Dendritic cell treated with granulocyte-macrophage colony-stimulating factor and Interleukin-4, amounts not matched to agents 40 ng/mL and 50 ng/mL, for 4 days (primary cell): ENCODE measurements around the gene HLA-DQA2.
"Not testable (repeated sequence)": the region's sequence is repeated elsewhere in the genome, so short reads cannot be mapped to it uniquely, and the experiment has no call there.

Experiments used
- H3K27ac Mint-ChIP-seq: one replicate; pipeline ENCODE4 v1.8.0; 2022; ENCODE audit warnings: mild to moderate bottlenecking, mixed read lengths
- H3K27me3 Mint-ChIP-seq: one replicate; pipeline ENCODE4 v1.8.0; 2022; ENCODE audit warnings: mild to moderate bottlenecking, mixed read lengths
- H3K36me3 Mint-ChIP-seq: one replicate; pipeline ENCODE4 v1.8.0; 2022; ENCODE audit warnings: low read depth, mixed read lengths
- H3K4me1 Mint-ChIP-seq: one replicate; pipeline ENCODE4 v1.8.0; 2022; ENCODE audit warnings: low read depth, mixed read lengths
- H3K4me3 Mint-ChIP-seq: one replicate; pipeline ENCODE4 v1.8.0; 2022; ENCODE audit warnings: mild to moderate bottlenecking, moderate library complexity, mixed read lengths
- H3K9me3 Mint-ChIP-seq: one replicate; pipeline ENCODE4 v1.8.0; 2022; ENCODE audit warnings: mixed read lengths
- intact Hi-C: fragments of 100-400 bp; cut with micrococcal nuclease; formaldehyde crosslinking; loops from one replicate; pipeline ENCODE4 v1.15.0; 2022

The HLA-DQA2 gene

DNA sequence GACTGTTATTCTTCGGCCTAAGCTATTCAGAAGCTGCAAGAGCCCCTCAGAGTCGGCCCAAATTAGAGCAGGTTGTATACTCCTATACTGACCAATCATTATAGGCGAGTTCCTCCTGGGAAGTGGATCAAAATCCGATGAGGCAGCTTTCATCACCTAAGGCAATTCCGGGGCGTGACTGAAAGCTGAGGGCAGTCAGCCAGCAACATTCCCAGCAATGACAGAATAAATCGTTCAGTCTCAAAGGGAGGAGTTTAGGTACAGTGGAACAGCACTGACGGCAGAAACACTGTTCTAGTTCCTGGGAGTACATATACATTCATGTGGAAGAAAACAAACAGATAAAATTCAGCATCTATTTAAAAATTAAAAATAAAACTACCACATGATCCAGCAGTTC is 11.4 kb downstream of the HLA-DQA2 start:
- Mint-ChIP-seq H3K27ac (no peak overlapping the region), H3K9me3 (no peaks in the 10 kb centered on the region), H3K4me3 (no peak overlapping the region), H3K4me1 (no peaks in the 10 kb centered on the region), H3K36me3 (peaks cover 3% of the 10 kb centered on the region), H3K27me3 (peaks cover 41% of the 10 kb centered on the region)
- intact Hi-C loops: no loop called here

DNA sequence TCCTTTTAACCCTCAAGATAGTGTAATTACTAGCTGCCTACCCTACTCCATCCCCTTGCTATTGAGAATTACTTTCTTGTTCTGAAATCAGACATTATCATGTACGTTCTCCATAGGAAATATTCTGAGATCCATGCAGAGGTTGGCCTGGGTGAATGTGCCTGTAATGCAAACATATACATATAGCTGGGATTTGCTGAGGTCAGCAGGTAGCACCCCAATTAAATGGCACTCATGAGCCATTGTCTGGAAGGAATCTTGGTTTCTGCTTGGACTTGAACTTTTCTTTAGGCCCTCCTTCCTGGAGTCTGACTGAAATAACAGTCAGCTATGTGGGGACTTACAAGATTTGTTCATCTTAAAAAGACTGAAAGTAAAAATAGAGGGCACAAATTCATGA is 18.5 kb downstream of the HLA-DQA2 start:
- Mint-ChIP-seq H3K4me1 (peaks cover 25% of the 10 kb centered on the region), H3K4me3 (no peak overlapping the region), H3K27me3 (peaks cover 67% of the 10 kb centered on the region), H3K9me3 (no peaks in the 10 kb centered on the region), H3K36me3 (peaks cover 23% of the 10 kb centered on the region), H3K27ac (no peak overlapping the region)
- intact Hi-C loops: no loop called here

DNA sequence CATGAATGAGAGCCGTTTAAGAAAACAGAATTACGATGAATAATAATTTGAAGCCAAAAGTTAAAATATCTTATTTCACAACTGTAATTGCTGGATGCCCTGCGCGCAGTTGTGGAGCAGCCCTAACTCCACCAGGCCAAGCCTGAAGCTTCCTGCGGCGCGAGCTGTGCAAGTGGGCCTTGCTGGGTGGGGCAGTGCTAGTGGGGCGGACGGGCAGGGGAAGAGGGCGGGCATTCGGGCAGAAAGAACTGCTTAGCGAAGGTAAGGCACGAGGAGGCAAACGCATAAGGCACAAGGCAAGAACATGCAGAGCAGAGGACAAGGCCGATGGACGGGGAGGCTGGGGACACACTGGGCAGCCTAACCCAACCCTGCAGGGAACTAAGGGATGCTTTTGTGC is 19.9 kb downstream of the HLA-DQA2 start:
- intact Hi-C loops: no loop called here
- H3K27me3 Mint-ChIP-seq: peaks cover 61% of the 10 kb centered on the region
- peak overlapping the region; percentile 76 for H3K4me3 Mint-ChIP-seq
- peak overlapping the region; percentile 80 for H3K27ac Mint-ChIP-seq
- peaks cover 25% of the 10 kb centered on the region for H3K4me1 Mint-ChIP-seq
- H3K36me3 Mint-ChIP-seq: peaks cover 23% of the 10 kb centered on the region
- no peaks in the 10 kb centered on the region for H3K9me3 Mint-ChIP-seq

DNA sequence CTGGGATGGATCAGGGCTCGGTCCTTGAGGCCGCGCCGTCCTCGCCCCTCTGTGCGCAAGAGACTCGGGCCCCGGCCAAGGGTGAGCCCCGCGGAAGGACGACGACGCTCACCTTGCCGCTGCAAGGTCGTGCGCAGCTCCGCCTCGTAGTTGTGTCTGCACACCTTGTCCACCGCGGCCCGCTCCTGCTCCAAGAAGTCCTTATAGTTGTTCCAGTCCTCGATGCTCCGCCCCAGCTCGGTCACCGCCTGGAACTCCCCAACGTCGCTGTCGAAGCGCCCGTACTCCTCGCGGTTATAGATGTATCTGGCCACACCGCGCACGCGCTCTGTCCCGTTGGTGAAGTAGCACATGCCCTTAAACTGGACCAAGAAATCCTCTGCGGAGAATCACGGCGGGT is 20.4 kb downstream of the HLA-DQA2 start:
- peaks cover 62% of the 10 kb centered on the region for H3K27me3 Mint-ChIP-seq
- H3K4me1 Mint-ChIP-seq: peaks cover 25% of the 10 kb centered on the region
- H3K36me3 Mint-ChIP-seq: peaks cover 23% of the 10 kb centered on the region
- peak overlapping the region; percentile 80 for H3K27ac Mint-ChIP-seq
- H3K9me3 Mint-ChIP-seq: no peaks in the 10 kb centered on the region
- intact Hi-C loops: no loop called here
- H3K4me3 Mint-ChIP-seq: peak overlapping the region; percentile 66

DNA sequence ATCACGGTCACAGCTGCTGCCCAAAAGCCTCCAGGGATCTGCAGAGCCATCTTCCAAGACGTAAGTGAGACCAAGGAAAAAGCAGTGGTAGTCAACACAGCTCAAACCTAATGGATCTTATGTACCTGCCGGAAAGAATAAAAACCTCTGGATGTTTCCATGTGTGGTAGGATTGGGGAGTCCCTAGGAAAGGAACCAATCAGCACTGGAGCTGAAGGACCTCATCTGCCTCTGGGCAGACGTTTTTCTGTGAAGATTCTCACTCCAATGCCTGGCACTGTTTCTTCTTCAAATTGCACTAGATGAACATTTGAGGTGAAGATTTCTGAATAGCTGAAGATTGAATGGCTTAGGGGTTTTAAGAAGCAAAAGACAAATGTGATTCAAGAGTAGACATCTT is 22.2 kb downstream of the HLA-DQA2 start, which contains the start of gene HLA-DQB2:
Gene HLA-DQB2 (minus strand): TSS at position 112 of the 400 bp plus-strand sequence. CDS start 62 bp downstream, at position 50.
- peak within 1 kb of the TSS; percentile 62 for H3K27ac Mint-ChIP-seq
- H3K27me3 Mint-ChIP-seq: peaks cover 64% of the 10 kb centered on the region
- H3K4me1 Mint-ChIP-seq: peaks cover 25% of the 10 kb centered on the region
- H3K4me3 Mint-ChIP-seq: peak within 1 kb of the TSS; percentile 70
- intact Hi-C loops: no loop called here
- no peaks in the 10 kb centered on the region for H3K9me3 Mint-ChIP-seq
- peaks cover 18% of the 10 kb centered on the region for H3K36me3 Mint-ChIP-seq

DNA sequence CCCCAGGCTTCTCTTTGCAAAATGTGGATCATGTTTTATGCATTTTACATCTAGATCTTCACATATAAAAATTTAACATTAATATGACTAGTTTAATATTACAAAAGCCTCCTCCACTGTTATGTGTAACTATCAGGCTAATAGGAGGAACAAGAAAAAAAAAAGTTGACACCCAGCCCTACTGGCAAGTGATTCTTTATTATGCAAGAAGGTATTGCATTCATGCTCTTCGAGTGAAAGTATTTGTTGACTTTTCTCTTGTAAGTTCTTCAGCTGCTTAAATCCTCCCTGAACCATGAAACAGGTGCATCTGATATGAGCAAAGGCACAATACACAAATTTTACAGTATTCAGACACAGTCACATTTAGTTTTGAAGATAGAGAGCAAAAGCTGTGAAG is 22.9 kb downstream of the HLA-DQA2 start:
- no peak overlapping the region for H3K4me3 Mint-ChIP-seq

DNA sequence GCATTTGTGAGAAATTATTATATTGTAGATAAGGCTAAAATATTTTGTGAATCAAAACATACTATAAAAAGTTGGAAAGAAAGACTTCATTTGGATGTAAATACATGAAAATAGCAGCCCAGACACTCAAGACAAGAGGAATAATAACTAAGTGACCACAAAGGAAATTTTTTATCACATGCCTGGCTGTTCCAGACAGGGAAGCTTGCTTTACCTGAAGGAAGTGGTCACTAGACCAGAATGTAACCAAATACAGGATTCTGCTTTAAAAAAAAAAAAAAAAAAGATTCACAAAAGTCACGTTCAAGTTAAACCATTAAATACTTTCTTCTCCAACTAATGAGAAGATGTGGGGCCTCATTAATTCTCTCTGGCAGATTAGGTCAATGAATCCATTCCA is 31.5 kb downstream of the HLA-DQA2 start:
- no peaks in the 10 kb centered on the region for H3K9me3 Mint-ChIP-seq
- intact Hi-C loops: no loop called here
- H3K4me1 Mint-ChIP-seq: peaks cover 14% of the 10 kb centered on the region
- peaks cover 36% of the 10 kb centered on the region for H3K27me3 Mint-ChIP-seq
- H3K4me3 Mint-ChIP-seq: no peak overlapping the region
- no peak overlapping the region for H3K27ac Mint-ChIP-seq
- no peaks in the 10 kb centered on the region for H3K36me3 Mint-ChIP-seq

More for the DNA sequence above, 22.9 kb downstream of the HLA-DQA2 start:
- Mint-ChIP-seq H3K9me3 (no peaks in the 10 kb centered on the region), H3K4me1 (peaks cover 22% of the 10 kb centered on the region), H3K36me3 (peaks cover 14% of the 10 kb centered on the region), H3K27me3 (peaks cover 61% of the 10 kb centered on the region), H3K27ac (peak overlapping the region; percentile 62)
- intact Hi-C loops: no loop called here

DNA sequence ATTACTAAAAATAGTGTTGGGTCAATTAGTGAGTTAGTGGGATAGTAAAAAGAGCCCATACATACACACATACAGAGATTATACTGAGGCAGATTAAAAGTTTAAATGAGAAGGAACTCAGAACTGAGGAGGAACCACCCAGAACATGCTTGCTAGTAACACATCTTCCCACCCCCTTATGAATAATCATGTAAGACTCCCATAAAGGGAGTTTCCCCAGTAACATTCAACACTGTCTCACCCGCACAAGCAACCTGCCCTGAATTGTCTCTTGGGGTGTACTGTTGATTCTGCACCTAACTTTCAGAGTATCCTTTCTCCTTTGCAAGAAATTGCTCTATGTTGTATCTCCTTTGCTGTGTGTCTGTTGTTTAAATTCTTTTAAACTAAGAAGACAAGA is 33.2 kb downstream of the HLA-DQA2 start:
- Mint-ChIP-seq H3K27ac (no peak overlapping the region), H3K4me3 (no peak overlapping the region), H3K36me3 (no peaks in the 10 kb centered on the region), H3K9me3 (no peaks in the 10 kb centered on the region), H3K27me3 (peaks cover 29% of the 10 kb centered on the region), H3K4me1 (peaks cover 21% of the 10 kb centered on the region)
- intact Hi-C loops: no loop called here

DNA sequence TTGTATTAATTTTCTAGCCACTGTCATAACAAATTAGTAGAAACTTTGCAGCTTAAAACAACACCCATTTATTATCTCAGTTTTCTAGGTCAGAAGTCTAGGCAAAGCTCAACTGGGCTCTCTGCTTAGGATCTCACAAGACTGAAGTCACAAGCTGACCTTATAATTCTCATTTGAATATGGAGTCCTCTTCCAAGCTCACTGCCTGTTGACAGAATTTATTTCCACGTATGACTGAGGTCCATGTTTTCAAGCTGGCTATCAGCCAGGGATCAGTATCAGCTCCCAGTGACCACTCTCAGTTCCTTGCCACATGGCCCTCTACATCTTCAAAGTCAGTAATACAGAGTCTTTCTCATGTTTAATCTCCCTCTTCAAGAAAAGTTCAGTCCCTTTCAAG is 33.9 kb downstream of the HLA-DQA2 start:
- no peaks in the 10 kb centered on the region for H3K9me3 Mint-ChIP-seq
- H3K36me3 Mint-ChIP-seq: no peaks in the 10 kb centered on the region
- intact Hi-C loops: no loop called here
- peaks cover 28% of the 10 kb centered on the region for H3K4me1 Mint-ChIP-seq
- no peak overlapping the region for H3K4me3 Mint-ChIP-seq
- H3K27ac Mint-ChIP-seq: no peak overlapping the region
- H3K27me3 Mint-ChIP-seq: peaks cover 24% of the 10 kb centered on the region

DNA sequence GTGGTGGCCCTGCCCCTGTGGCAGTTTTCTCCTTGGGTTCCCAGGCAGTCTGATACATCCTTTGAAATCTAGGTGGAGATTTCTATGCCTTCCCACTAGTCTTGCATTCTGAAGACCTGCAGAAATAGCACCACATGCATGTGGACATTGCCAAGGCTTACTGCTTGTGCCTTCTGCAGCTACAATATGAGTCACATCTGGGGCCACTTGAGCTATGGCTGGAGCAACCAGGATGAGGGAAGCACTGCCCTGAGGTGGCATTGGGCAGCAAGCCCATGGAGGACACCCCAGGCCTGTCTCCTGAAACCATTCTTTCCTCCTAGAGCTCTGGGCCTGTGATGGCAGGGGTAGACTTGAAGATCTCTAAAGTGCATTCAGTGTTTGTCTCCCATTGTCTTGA is 37.8 kb downstream of the HLA-DQA2 start:
- H3K27me3 Mint-ChIP-seq: peaks cover 7% of the 10 kb centered on the region
- intact Hi-C loops: no loop called here
- H3K4me3 Mint-ChIP-seq: no peak overlapping the region
- H3K4me1 Mint-ChIP-seq: peaks cover 35% of the 10 kb centered on the region
- H3K27ac Mint-ChIP-seq: no peak overlapping the region
- H3K36me3 Mint-ChIP-seq: no peaks in the 10 kb centered on the region
- H3K9me3 Mint-ChIP-seq: no peaks in the 10 kb centered on the region

DNA sequence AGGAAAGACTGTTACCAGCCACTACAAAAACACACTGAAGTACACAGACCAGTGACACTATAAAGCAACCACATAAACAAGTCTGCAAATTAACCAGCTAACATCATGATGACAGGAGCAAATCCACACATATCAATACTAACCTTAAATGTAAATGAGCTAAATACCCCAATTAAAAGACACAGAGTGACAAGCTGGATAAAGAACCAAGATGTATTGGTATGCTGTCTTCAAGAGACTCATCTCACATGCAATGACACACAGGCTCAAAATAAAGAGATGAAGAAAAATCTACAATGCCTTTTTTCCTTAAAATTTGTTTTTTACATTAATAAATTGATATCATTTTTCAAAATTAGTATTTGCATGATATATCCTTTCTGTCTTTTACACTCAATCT is 41.7 kb downstream of the HLA-DQA2 start:
- intact Hi-C loops, H3K9me3 Mint-ChIP-seq, H3K4me3 Mint-ChIP-seq, H3K36me3 Mint-ChIP-seq, H3K27ac Mint-ChIP-seq, H3K27me3 Mint-ChIP-seq: not testable (repeated sequence)
- peaks cover 45% of the 10 kb centered on the region for H3K4me1 Mint-ChIP-seq

DNA sequence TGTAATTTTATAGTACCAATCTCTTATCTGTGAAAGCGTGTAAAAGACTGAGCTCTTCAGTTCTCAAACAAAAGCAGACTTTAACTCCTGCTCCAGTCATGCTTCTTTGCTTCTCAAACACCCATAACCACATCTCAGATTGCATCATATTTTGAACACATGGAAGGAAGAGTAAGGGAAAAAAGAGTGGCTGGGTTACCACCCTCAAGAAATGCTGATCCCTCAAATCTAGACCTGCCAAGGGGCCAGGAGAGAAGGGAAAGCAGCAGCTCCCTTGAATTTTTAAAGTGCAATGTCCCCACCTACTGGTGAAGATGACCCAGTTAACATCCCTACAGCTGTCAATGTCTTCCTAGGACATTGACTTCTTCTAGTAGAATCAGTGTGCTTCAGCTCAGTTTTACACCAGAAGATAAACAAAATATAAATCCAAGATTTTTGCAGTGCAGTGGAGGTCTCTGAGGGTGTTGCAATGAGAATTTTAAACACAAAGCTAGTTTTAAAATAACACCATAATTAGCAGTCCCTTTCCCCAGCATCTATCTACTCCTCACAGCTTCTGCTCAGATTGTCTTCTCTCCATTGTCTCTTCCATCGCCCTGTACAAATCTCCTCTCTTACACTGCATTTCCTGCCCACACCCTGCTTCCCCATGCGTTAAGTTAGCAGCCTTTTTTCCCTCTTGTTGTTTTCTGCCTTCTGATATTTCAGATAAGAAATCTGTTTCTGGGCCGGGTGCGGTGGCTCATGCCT is 44.8 kb downstream of the HLA-DQA2 start:
- Mint-ChIP-seq H3K27ac (peak overlapping the region; percentile 87), H3K4me1 (peaks cover 31% of the 10 kb centered on the region), H3K27me3 (peaks cover 4% of the 10 kb centered on the region), H3K4me3 (no peak overlapping the region), H3K36me3 (no peaks in the 10 kb centered on the region), H3K9me3 (no peaks in the 10 kb centered on the region)
- intact Hi-C loops: loop anchor here (1.0 to 5.0 kb wide), 4 partner anchors 8 to 371 kb away; no protein-coding TSS in a partner anchor

DNA sequence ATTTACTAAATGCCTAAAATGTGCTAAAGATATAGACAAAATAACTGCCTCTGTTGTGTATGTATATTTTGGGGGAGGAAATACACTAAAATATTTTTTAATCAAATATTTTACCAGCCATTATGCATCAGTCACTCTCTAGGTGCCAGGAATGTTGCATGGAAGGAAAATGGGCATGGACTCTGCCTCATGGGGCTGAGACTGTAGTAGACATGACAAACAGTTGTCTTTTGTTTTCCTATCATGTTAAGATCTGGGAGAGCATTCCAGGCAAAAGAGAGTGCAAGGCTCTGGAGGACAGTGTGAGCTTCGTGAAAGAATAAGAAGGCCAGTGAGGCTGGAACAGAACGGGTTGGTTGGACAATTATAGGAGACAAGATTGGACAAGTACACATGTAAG is 49.1 kb downstream of the HLA-DQA2 start:
- Mint-ChIP-seq H3K36me3 (no peaks in the 10 kb centered on the region), H3K4me1 (peaks cover 64% of the 10 kb centered on the region), H3K4me3 (no peak overlapping the region), H3K27me3 (peaks cover 4% of the 10 kb centered on the region), H3K27ac (no peak overlapping the region), H3K9me3 (no peaks in the 10 kb centered on the region)
- intact Hi-C loops: no loop called here

DNA sequence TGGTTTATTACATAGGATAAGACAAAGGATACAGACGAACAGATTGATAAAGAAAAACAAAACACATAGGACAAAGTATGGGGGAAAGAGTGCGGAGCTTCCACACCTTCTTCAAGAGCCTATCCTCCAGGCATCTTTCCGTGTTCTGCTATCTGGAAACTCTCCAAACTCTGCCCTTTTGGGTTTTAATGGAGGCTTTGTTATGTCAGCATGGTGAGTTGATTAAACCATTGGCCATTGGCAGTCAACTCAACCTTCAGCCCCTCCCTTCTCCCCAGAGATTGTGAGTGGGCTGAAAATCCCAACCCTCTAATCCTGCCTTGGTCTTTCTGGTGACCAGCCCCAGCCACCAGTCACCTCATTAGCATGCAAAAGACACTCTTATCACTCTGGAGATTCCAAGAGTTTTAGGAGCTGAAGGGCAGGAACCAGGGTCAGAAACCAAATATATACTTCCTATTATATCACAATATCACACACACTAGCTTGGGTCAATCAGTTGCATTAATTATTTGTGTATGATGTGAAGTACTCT is 51.8 kb downstream of the HLA-DQA2 start:
- H3K27me3 Mint-ChIP-seq: peaks cover 3% of the 10 kb centered on the region
- peaks cover 71% of the 10 kb centered on the region for H3K4me1 Mint-ChIP-seq
- H3K36me3 Mint-ChIP-seq: no peaks in the 10 kb centered on the region
- peak overlapping the region; percentile 88 for H3K27ac Mint-ChIP-seq
- intact Hi-C loops: no loop called here
- peaks cover under 1% of the 10 kb centered on the region for H3K9me3 Mint-ChIP-seq
- no peak overlapping the region for H3K4me3 Mint-ChIP-seq
